Kidney (tissue), 14 donors: ENCODE results near the gene RAMP2. TPM values are rescaled to one million over a fixed set of nuclear protein-coding genes. Genes with fewer than 3 reads are reported as not detected.
"Not testable (repeated sequence)": the region's sequence is repeated elsewhere in the genome, so short reads cannot be mapped to it uniquely, and the experiment has no call there.

Experiments used
- DNase-seq, 5 donors: peaks; one replicate each; pipeline ENCODE4 v3.0.0-alpha.2; 2013 to 2020
- FAIRE-seq: peaks from 2 replicates; lab custom pipeline; 2012; peaks lifted over from hg19 to GRCh38; lab: Jason Lieb, UNC
- H3K27ac ChIP-seq, 2 donors: one replicate each; pipeline ENCODE4 v1.7.0; 2013; ENCODE audit warnings: low read depth in 2 of 2, low read length in 2 of 2, inconsistent platforms in 1 of 2
- H3K27me3 ChIP-seq: one replicate; pipeline ENCODE4 v1.7.1; 2013; ENCODE audit warnings: low read length, inconsistent platforms; ENCODE audit not compliant: control insufficient read depth, insufficient read depth
- H3K36me3 ChIP-seq, 3 donors: one replicate each; pipeline versions ENCODE4 v1.7.0 to v1.7.1; 2013; ENCODE audit warnings: low read length in 3 of 3, control low read depth in 1 of 3, inconsistent platforms in 1 of 3; ENCODE audit not compliant: insufficient read depth in 3 of 3, control insufficient read depth in 2 of 3
- H3K4me1 ChIP-seq, 3 donors: one replicate each; pipeline versions ENCODE4 v1.7.0 to v1.7.1; 2013; ENCODE audit warnings: low read length in 3 of 3, inconsistent platforms in 1 of 3, low read depth in 1 of 3; ENCODE audit not compliant: control insufficient read depth in 2 of 3, insufficient read depth in 2 of 3
- H3K4me3 ChIP-seq, 3 donors: one replicate each; pipeline versions ENCODE4 v1.7.0 to v1.8.1; 2013; ENCODE audit warnings: low read length in 3 of 3, control low read depth in 1 of 3, inconsistent platforms in 1 of 3
- H3K9ac ChIP-seq, 3 donors: one replicate each; pipeline versions ENCODE4 v1.7.0 to v1.7.1; 2013; ENCODE audit warnings: low read length in 3 of 3, control low read depth in 1 of 3, inconsistent platforms in 1 of 3
- H3K9me3 ChIP-seq, 3 donors: one replicate each; pipeline versions ENCODE4 v1.7.0 to v1.7.1; 2013; ENCODE audit warnings: low read length in 3 of 3, control low read depth in 1 of 3, inconsistent platforms in 1 of 3; ENCODE audit not compliant: control insufficient read depth in 2 of 3, insufficient read depth in 1 of 3
- intact Hi-C: fragments of 100-400 bp; cut with DNase I; formaldehyde crosslinking; loops from one replicate; pipeline ENCODE4 v1.11.1; 2022
- polyA plus RNA-seq: library from polyadenylated mRNA; stranded (reverse); fragments of 350-450 nt; fragmentation: Illumina TruSeq; extraction: RNeasy Lipid Tissue Mini Kit (QIAGEN cat#74804); gene quantifications from one replicate; pipeline ENCODE4 v1.2.3, GENCODE V29; 2014; ENCODE audit warnings: low read depth, low replicate concordance; ENCODE audit not compliant: insufficient read depth
- total RNA-seq: library from RNA; stranded (reverse); fragmentation: NEBNext Ultra II Directional; extraction: Animal tissue kit (Norgen Biotek cat#: 25700); gene quantifications from one replicate; pipeline ENCODE4 v1.2.1, GENCODE V29; 2021
- TF ChIP-seq, protein P1 (sequence below): IDR thresholded peaks from 3 replicates; pipeline ENCODE4 v1.5.1; 2012; ENCODE audit warnings: mild to moderate bottlenecking, moderate library complexity, borderline replicate concordance; ENCODE audit not compliant: insufficient read depth; ENCODE audit errors: extremely low read depth
- donor health status: control.
- donor health status: control.
- donor health status: control.
- donor health status: control.
- donor health status: control.
- donor health status: DM: yes; HTN: yes; CAD: no.
- donor health status: Normal renal cell carcinoma (clear cell type).

The RAMP2 gene
- total and polyA plus RNA-seq, 2 donors from 2014 or later, result 55.7 to 134 TPM

DNA sequence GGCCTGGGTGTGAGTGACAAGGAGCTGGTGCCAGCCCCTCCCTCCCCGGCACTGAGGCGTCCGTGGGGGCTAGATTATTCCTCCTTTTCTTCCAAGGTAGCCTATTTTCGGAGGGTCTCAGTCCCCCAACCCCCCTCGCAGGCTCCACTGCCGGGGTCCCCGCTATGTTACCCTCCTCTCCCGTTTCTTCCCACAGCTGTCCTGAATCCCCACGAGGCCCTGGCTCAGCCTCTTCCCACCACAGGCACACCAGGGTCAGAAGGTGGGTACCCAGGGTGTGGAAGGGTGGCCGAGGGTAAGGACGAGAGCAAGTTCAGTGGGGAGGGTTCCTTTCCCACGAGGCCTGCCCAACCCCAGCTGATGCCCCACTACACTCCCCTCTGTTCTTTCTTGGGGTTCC lies 611 bp downstream of the RAMP2 start:
- TF ChIP-seq, protein P1, sequence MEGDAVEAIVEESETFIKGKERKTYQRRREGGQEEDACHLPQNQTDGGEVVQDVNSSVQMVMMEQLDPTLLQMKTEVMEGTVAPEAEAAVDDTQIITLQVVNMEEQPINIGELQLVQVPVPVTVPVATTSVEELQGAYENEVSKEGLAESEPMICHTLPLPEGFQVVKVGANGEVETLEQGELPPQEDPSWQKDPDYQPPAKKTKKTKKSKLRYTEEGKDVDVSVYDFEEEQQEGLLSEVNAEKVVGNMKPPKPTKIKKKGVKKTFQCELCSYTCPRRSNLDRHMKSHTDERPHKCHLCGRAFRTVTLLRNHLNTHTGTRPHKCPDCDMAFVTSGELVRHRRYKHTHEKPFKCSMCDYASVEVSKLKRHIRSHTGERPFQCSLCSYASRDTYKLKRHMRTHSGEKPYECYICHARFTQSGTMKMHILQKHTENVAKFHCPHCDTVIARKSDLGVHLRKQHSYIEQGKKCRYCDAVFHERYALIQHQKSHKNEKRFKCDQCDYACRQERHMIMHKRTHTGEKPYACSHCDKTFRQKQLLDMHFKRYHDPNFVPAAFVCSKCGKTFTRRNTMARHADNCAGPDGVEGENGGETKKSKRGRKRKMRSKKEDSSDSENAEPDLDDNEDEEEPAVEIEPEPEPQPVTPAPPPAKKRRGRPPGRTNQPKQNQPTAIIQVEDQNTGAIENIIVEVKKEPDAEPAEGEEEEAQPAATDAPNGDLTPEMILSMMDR, result no peak
- DNase-seq (no peak), FAIRE-seq (no peak)
- Histone ChIP-seq H3K27me3 (no peaks in the 10 kb centered on the region), H3K9me3 (no peaks in the 10 kb centered on the region), H3K4me3 (peak overlapping the region; percentile 20 to 36 (median 36)), H3K27ac (peak overlapping the region; percentile 43 to 67), H3K36me3 (no peaks in the 10 kb centered on the region), H3K4me1 (peaks cover 0 to 9% (median 0%) of the 10 kb centered on the region in 3 donors), H3K9ac (peak overlapping the region in 1 of 3 donors; percentile 46)
- intact Hi-C loops, result no loop called here

DNA sequence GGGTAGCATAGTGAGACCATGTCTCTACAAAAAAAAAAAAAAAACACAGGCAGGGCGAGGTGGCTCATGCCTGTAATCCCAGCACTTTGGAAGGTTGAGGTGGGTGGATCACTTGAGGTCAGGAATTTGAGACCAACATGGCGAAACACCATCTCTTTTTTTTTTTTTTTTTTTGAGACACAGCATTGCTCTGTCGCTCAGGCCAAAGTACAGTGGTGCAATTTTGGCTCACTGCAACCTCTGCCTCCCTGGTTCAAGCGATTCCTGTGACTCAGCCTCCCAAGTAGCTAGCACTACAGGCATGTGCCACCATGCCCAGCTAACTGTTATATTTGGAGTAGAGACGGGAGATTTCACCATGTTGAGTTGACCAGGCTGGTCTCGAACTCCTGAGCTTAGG lies 5.1 kb downstream of the RAMP2 start:
- Histone ChIP-seq H3K27me3 (no peaks in the 10 kb centered on the region), H3K4me3 (no peak overlapping the region), H3K9ac (no peak overlapping the region), H3K36me3 (no peaks in the 10 kb centered on the region), H3K9me3 (no peaks in the 10 kb centered on the region), H3K4me1 (peaks cover 0 to 5% (median 0%) of the 10 kb centered on the region in 3 donors), H3K27ac (no peak overlapping the region)
- TF ChIP-seq, protein P1, result no peak
- DNase-seq (no peak), FAIRE-seq (no peak)
- intact Hi-C loops, result no loop called here

DNA sequence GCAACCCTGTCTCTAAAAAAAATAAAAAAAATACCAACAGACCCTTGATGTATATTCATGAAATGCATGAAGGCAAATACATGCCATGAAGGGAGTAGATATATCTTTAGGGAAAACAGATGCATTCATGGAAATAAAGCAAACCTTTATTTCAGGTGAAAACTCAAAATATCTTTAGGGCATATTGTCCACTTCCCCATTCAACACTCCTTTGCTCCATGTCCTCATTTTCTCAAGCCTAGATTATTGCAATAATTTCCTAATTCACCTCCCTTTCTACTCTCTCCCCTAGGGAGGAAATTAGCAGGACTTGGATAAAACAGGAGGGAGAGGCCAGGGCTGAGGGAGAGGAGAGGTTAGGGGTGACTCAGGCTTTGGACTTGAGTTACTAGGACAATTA lies 6.5 kb downstream of the RAMP2 start:
- intact Hi-C loops, result no loop called here
- TF ChIP-seq, protein P1, result no peak

DNA sequence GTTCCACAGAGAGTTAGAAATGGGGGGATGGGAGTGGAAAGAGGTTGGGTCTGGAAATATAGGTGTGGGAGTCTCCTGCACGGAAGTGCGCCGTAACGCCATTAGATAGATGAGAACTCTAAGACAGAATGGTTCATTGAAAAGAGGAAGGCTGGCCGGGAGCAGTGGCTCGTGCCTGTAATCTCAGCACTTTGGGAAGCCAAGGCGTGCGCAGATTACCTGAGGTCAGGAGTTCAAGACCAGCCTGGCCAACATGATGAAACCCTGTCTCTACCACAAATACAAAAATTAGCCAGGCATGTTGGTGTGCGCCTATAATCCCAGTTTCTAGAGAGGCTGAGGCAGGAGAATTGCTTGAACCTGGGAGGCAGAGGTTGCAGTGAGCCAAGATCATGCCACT lies 7.0 kb downstream of the RAMP2 start:
- H3K9ac ChIP-seq, intact Hi-C loops, DNase-seq, H3K36me3 ChIP-seq, H3K4me3 ChIP-seq, H3K4me1 ChIP-seq, FAIRE-seq, H3K27ac ChIP-seq, H3K9me3 ChIP-seq, H3K27me3 ChIP-seq: not testable (repeated sequence)

More for the DNA sequence above, 6.5 kb downstream of the RAMP2 start:
- no peaks in the 10 kb centered on the region for H3K36me3 ChIP-seq
- no peaks in the 10 kb centered on the region for H3K27me3 ChIP-seq
- no peak overlapping the region for H3K27ac ChIP-seq
- no peak for FAIRE-seq
- no peak overlapping the region for H3K4me3 ChIP-seq
- DNase-seq, result no peak
- H3K4me1 ChIP-seq, result peaks cover 0 to 6% (median 0%) of the 10 kb centered on the region in 3 donors
- H3K9me3 ChIP-seq, result no peaks in the 10 kb centered on the region
- no peak overlapping the region for H3K9ac ChIP-seq

DNA sequence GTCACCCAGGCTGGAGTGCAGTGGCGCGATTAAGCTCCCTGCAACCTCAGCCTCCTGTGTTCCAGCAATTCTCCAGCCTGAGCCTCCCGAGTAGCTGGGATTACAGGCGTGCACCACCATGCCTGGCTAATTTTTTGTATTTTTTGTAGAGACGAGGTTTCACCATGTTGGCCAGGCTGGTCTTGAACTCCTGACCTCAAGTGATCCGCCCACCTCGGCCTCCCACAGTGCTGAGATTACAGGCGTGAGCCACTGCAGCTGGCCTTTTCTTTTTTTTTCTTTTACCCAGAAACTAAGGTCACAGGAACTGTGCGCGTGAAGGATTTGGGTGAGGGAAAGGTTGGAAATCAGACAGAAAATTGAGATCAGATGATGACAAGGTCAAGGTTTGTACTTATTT lies 8.9 kb downstream of the RAMP2 start:
- FAIRE-seq, H3K4me1 ChIP-seq, H3K27me3 ChIP-seq, DNase-seq, H3K9me3 ChIP-seq, H3K9ac ChIP-seq, H3K36me3 ChIP-seq, H3K4me3 ChIP-seq, intact Hi-C loops, H3K27ac ChIP-seq: not testable (repeated sequence)
